NT2/D1 (cell line): ENCODE results near the gene SUSD5.

Experiments
- YY1 ChIP-seq: IDR thresholded peaks from 2 replicates; pipeline ENCODE4 v1.6.1; 2011; ENCODE audit not compliant: insufficient read length, insufficient read depth
- ZNF274 ChIP-seq: IDR thresholded peaks from 2 replicates; pipeline ENCODE4 v1.6.1; 2011; ENCODE audit warnings: mild to moderate bottlenecking, low read depth, low read length

- no peak for TF ChIP-seq YY1
- no peak for TF ChIP-seq ZNF274
These were observed 20.3 kb upstream of the SUSD5 start for GRCh38 chr3:33238923-33239322.
